HFF-Myc (cell line): Measurements from ENCODE around the gene BCL2A1.
"Not testable (repeated sequence)": the region's sequence is repeated elsewhere in the genome, so short reads cannot be mapped to it uniquely, and the experiment has no call there.

ENCODE experiments used
- DNase-seq: peaks from one replicate; pipeline ENCODE4 v3.0.0-alpha.2; 2011; ENCODE audit warnings: low read depth; ENCODE audit errors: extremely low read depth
- H3K4me3 ChIP-seq: replicated peaks from 2 replicates; pipeline ENCODE4 v1.5.1; 2011; ENCODE audit warnings: low read depth, mild to moderate bottlenecking, control low read depth, low read length
- TF ChIP-seq, protein P1 (sequence below): IDR thresholded peaks from 2 replicates; pipeline ENCODE4 v1.5.1; 2012; ENCODE audit warnings: mild to moderate bottlenecking, low read depth, low read length, control low read depth; ENCODE audit errors: missing control alignments

The BCL2A1 gene

DNA sequence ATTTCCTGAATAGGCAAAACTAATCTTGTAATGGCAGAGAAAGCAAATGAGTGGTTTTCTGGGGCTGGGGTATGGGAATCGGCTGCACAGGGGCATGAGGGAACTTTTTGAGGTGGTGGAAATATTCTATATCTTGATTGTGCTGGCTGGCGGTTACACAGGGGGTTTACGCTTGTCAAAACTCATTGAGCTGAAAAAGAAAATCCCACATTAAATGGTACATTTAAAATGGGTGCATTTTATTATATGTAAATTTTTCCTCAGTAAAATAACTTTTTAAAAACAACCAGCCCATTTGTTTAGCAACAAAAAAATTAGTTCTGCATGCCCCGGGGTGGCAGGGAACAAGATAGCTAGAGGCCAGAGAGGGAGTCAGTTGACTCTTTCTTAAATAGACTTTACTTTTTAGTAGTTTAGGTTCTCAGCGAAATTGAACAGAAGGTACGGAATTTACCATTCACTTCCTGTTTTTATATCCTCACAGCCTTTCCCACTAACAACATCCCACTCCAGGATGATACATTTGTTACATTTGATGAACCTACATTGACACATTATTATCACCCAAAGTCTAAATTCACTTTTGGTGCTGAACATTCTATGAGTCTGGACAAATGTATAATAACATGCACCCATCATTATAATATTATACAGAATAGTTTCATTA is 41.2 kb upstream of the BCL2A1 start:
- H3K4me3 ChIP-seq: no peak overlapping the region
- TF ChIP-seq, protein P1, sequence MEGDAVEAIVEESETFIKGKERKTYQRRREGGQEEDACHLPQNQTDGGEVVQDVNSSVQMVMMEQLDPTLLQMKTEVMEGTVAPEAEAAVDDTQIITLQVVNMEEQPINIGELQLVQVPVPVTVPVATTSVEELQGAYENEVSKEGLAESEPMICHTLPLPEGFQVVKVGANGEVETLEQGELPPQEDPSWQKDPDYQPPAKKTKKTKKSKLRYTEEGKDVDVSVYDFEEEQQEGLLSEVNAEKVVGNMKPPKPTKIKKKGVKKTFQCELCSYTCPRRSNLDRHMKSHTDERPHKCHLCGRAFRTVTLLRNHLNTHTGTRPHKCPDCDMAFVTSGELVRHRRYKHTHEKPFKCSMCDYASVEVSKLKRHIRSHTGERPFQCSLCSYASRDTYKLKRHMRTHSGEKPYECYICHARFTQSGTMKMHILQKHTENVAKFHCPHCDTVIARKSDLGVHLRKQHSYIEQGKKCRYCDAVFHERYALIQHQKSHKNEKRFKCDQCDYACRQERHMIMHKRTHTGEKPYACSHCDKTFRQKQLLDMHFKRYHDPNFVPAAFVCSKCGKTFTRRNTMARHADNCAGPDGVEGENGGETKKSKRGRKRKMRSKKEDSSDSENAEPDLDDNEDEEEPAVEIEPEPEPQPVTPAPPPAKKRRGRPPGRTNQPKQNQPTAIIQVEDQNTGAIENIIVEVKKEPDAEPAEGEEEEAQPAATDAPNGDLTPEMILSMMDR: no peak
- no peak for DNase-seq

DNA sequence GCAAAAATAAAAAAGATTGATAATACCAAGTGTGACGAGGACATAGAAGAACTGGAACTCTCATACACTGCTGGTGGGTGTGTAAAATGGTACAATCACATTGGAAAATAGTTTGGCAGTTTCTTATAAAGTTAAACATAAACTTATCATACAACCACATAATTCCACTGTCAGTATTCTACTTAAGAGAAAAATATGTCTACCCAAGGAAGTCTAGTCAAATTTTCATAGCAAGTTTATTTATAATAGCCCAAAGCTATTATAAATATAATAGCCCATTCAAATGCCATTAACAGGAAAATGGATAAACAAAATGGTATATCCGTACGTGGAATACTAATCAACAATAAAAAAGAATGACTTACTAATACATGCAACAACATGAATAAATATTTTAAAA is 40.6 kb upstream of the BCL2A1 start:
- no peak for DNase-seq
- no peak overlapping the region for H3K4me3 ChIP-seq
- TF ChIP-seq, protein P1: no peak

DNA sequence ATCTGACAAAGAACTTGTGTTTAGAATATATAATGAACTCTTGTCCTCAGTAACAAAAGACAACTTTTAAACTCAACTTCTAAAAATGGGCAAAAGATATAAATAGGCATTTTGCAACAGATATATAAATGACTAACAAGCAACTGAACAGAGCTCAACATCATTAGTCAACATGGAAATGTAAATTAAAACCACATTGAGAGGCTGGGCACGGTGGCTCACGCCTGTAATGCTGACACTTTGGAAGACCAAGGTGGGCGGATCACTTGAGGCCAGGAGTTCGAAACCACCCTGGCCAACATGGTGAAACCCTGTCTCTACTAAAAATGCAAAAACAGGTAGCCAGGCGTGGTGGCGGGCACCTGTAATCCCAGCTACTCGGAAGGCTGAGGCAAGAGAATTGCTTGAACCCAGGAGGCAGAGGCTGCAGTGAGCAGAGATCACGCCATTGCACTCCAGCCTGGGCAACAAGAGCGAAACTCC is 40.1 kb upstream of the BCL2A1 start:
- not testable (repeated sequence) for H3K4me3 ChIP-seq
- DNase-seq: peak; percentile 87

DNA sequence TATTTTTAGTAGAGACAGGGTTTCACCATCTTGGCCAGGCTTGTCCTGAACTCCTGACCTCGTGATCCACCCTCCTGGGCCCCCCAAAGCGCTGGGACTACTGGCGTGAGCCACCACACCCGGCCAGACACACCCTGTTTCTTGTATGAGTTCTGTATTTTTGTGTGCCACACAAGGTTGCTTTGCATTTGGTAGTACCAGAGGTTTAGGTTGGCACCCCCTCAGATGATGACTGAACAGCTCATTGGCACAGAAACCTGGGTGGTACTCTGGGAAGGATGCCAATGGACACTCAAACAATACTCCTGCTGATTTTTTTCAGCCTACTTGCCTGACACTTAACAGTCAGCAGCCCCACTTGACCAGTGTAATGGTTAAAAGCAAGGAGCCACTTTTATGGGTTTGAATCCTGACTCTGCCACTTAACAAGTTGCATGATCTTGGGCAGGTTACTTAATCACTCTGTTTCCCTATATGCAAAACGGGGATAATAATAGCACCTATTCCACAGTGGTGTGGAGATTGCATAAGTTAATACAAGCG is 39.2 kb upstream of the BCL2A1 start:
- H3K4me3 ChIP-seq: no peak overlapping the region
- TF ChIP-seq, protein P1: no peak
- no peak for DNase-seq

DNA sequence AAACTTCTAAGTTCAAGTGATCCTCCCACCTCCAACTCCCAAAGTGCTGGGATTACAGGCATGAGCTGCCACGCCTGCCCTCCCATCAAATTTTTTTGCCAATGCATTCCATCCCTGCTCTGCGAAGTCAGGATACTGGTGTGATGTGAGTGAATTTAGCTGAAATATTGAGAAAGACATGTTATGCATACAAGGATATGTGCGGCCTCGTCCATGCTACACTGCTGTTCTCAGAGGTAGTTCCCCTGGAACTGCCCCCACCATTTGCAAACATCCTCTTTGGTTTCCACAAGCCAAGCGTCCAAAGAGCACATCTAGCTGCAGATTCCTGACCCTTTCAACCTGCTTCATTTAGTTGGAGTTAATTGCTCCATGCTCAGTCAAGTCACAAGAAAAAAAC is 36.5 kb upstream of the BCL2A1 start:
- no peak for DNase-seq
- TF ChIP-seq, protein P1: no peak
- H3K4me3 ChIP-seq: no peak overlapping the region

DNA sequence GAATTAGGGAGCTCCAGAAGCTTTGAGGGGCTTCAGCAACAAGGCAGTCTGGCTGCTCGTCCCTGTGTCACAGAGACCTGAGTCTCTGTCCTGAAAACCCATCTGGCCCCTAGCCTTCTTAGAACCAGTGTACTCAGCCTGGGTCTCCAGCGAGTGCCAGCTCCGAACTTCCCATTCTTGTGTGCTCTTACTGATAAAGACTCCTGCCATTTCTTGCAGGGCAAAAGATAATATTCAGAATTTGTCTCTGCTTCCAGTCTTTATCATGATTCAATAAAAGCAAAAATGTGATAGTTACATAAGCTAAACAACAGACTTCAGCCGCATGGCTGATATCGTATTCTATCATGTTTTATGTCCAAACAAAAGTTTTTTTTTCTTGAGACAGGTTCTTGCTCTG is 36.0 kb upstream of the BCL2A1 start:
- TF ChIP-seq, protein P1: no peak
- no peak overlapping the region for H3K4me3 ChIP-seq
- DNase-seq: no peak

DNA sequence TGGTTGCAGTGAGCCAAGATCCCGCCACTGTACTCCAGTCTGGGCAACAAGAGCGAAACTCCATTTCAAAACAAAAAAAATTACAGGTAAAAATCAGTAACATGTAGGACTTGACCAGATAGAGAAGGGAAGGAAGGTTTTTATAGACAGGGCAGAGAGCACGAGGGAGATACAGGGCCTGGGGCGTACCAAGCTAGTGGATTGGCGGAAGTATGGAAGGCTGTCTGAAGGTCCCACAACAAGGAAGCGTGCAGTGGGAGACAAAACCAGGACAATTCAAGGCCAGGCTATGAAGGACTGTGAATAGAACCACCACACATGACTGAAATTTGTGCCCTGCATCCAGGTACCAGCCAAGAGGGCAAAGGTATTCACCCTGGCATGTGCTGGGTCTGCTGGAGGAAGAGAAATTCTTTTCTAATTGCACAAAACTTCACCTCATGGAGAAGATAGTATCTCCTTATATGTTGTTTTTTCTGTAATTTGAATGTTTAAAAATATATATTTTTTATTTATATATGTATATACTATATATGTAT is 33.0 kb upstream of the BCL2A1 start:
- no peak for DNase-seq
- TF ChIP-seq, protein P1: no peak
- no peak overlapping the region for H3K4me3 ChIP-seq
